Adrenal gland (tissue), 12 donors: ENCODE data around the gene ENDOV. TPM values are rescaled to one million over a fixed set of nuclear protein-coding genes. Genes with fewer than 3 reads are reported as not detected.

Experiments used
- DNase-seq, 7 donors: peaks; one replicate each; pipeline ENCODE4 v3.0.0-alpha.2; 2019 to 2020
- H3K27ac ChIP-seq, 5 donors: fragments of 200-600 bp; sonication (generic) in 4 of 5; 1 replicate in 3 of 5; 2 replicates in 2 of 5; pipeline versions ENCODE4 v1.5.1 to v1.8.0; 2016 to 2020; ENCODE audit warnings: mild to moderate bottlenecking in 1 of 5
- H3K27me3 ChIP-seq: fragments of 200-600 bp; 2 replicates; pipeline ENCODE4 v1.8.0; 2021
- H3K36me3 ChIP-seq, 2 donors: fragments of 200-600 bp; replicated peaks in 1 of 2; 1 replicate in 1 of 2; 2 replicates in 1 of 2; pipeline versions ENCODE4 v1.5.1 to v1.8.0; 2018 to 2022
- H3K4me1 ChIP-seq, 2 donors: fragments of 200-600 bp; replicated peaks in 1 of 2; 1 replicate in 1 of 2; 2 replicates in 1 of 2; pipeline versions ENCODE4 v1.5.1 to v1.8.0; 2018 to 2021
- H3K4me3 ChIP-seq, 4 donors: fragments of 200-600 bp; sonication (generic) in 3 of 4; one replicate each; pipeline ENCODE4 v1.5.1; 2016 to 2018
- H3K9me3 ChIP-seq, 3 donors: fragments of 200-600 bp; sonication (generic) in 1 of 3; replicated peaks in 1 of 3; 1 replicate in 2 of 3; 2 replicates in 1 of 3; pipeline versions ENCODE4 v1.5.1 to v1.8.0; 2016 to 2021
- CTCF ChIP-seq, 6 experiments: fragments of 450-650 bp in 4 of 6; fragments of 200-600 bp in 2 of 6; sonication (generic) in 1 of 6; IDR thresholded peaks; 1 replicate in 5 of 6; 2 replicates in 1 of 6; pipeline versions ENCODE4 v1.5.1 to v1.8.0; 2016 to 2021; ENCODE audit warnings: antibody characterized with exemption in 6 of 6, mild to moderate bottlenecking in 2 of 6, moderate library complexity in 1 of 6
- POLR2A ChIP-seq, 2 donors: fragments of 450-650 bp; IDR thresholded peaks; one replicate each; pipeline ENCODE4 v1.6.1; 2017; ENCODE audit warnings: antibody characterized with exemption in 2 of 2, mild to moderate bottlenecking in 2 of 2, moderate library complexity in 1 of 2
- WGBS, 4 donors: extraction: QIAGEN DNeasy Blood & Tissue Kit in 2 of 4; methylation state at CpG; one replicate each; pipeline versions ENCODE4 v1.1.5 to v1.1.7; 2013 to 2017; 5-methylcytosine and 5-hydroxymethylcytosine counted together
- intact Hi-C, 2 donors: fragments of 100-400 bp; cut with DNase I; formaldehyde crosslinking; loops; one replicate each; pipeline versions ENCODE4 v1.14.1 to v1.15.0; 2022 to 2023
- polyA plus RNA-seq, 3 donors: library from polyadenylated mRNA; stranded (reverse); fragments of 200-250 nt in 2 of 3; fragments of 350-450 nt in 1 of 3; fragmentation: Illumina TruSeq in 1 of 3; extraction: RNeasy Lipid Tissue Mini Kit (QIAGEN cat#74804) in 1 of 3; gene quantifications; one replicate each; pipeline ENCODE4 v1.2.3, GENCODE V29; 2013 to 2014
- total RNA-seq, 9 donors: library from RNA; depleted of rRNA in 4 of 9; stranded (reverse); fragments of >200 nt in 4 of 9; fragments of 120-200 nt in 1 of 9; fragmentation: NEBNext Ultra II Directional in 1 of 9; extraction: Animal tissue kit (Norgen Biotek cat#: 25700) in 1 of 9; gene quantifications; one replicate each; pipeline versions ENCODE4 v1.1.0 to v1.2.4, GENCODE V29; 2013 to 2023
- donor health status: healthy with polysubstance abuse.
- donor health status: Bipolar disorder and iron deficiency.
- donor health status: DM: yes; HTN: yes; CAD: no.
- donor health status: DM: no; HTN: no; CAD: no.
- donor health status: DM: no; HTN: no; CAD: no.
- donor health status: DM: yes; HTN: yes; CAD: no.

Gene ENDOV
- total and polyA plus RNA-seq, 12 donors: 7.1 to 31.9 (median 18.3) TPM

GRCh38 chr17:80393241-80393890 is 21.6 kb upstream of the ENDOV start:
- Histone ChIP-seq H3K9me3 (no peaks in the 10 kb centered on the region), H3K27me3 (no peaks in the 10 kb centered on the region), H3K36me3 (peaks cover 0 to 52% of the 10 kb centered on the region in 2 donors), H3K27ac (peak overlapping the region in 2 of 5 donors; percentile 55 to 71), H3K4me3 (no peak overlapping the region), H3K4me1 (peaks cover 10 to 28% of the 10 kb centered on the region in 2 donors)
- intact Hi-C loops: no loop called here
- no peak for DNase-seq
- 76 to 85% (median 82%) methylated on average over 15 of the region's 15 CpGs for WGBS, 4 donors
- TF ChIP-seq POLR2A (IDR thresholded peaks at IDR 0.05): no peak
- no peak for TF ChIP-seq CTCF (IDR thresholded peaks at IDR 0.05)

- H3K4me1 ChIP-seq: peaks cover 10 to 28% of the 10 kb centered on the region in 2 donors
- H3K36me3 ChIP-seq: peaks cover 0 to 46% of the 10 kb centered on the region in 2 donors
- peak in 3 of 7 donors; percentile 33 to 60 (median 56) for DNase-seq
- peak overlapping the region in 2 of 5 donors; percentile 30 to 71 for H3K27ac ChIP-seq
- H3K27me3 ChIP-seq: no peaks in the 10 kb centered on the region
- no peak overlapping the region for H3K4me3 ChIP-seq
- intact Hi-C loops: no loop called here
- H3K9me3 ChIP-seq: no peaks in the 10 kb centered on the region
- WGBS, 4 donors: 59 to 73% (median 65%) methylated on average over 4 of the region's 4 CpGs
- TF ChIP-seq POLR2A (IDR thresholded peaks at IDR 0.05): no peak
Measured at GRCh38 chr17:80393961-80394360, 21.0 kb upstream of the ENDOV start.

- DNase-seq: peak in 3 of 7 donors; percentile 38 to 47 (median 46)
- H3K36me3 ChIP-seq: peaks cover 0 to 38% of the 10 kb centered on the region in 2 donors
- peak overlapping the region in 2 of 5 donors; percentile 30 to 71 for H3K27ac ChIP-seq
- no peaks in the 10 kb centered on the region for H3K9me3 ChIP-seq
- intact Hi-C loops: no loop called here
- 59 to 68% (median 60%) methylated on average over 11 of the region's 11 CpGs for WGBS, 4 donors
- peaks cover 10 to 25% of the 10 kb centered on the region in 2 donors for H3K4me1 ChIP-seq
- no peaks in the 10 kb centered on the region for H3K27me3 ChIP-seq
- H3K4me3 ChIP-seq: no peak overlapping the region
- TF ChIP-seq POLR2A (IDR thresholded peaks at IDR 0.05) (no peak), CTCF (IDR thresholded peaks at IDR 0.05) (no peak)
Measured at GRCh38 chr17:80394629-80395216, 20.2 kb upstream of the ENDOV start.

- Histone ChIP-seq H3K36me3 (peaks cover 0 to 30% of the 10 kb centered on the region in 2 donors), H3K27ac (peak overlapping the region in 1 of 5 donors; percentile 35), H3K4me3 (no peak overlapping the region), H3K4me1 (peaks cover 10 to 25% of the 10 kb centered on the region in 2 donors), H3K9me3 (no peaks in the 10 kb centered on the region), H3K27me3 (no peaks in the 10 kb centered on the region)
- DNase-seq: peak in 5 of 7 donors; percentile 49 to 65 (median 54)
- TF ChIP-seq POLR2A (IDR thresholded peaks at IDR 0.05) (no peak), CTCF (IDR thresholded peaks at IDR 0.05) (peak in 3 of 6 experiments; percentile 15 to 32 (median 17))
- intact Hi-C loops: no loop called here
- WGBS, 4 donors: 57 to 75% (median 73%) methylated on average over 8 to 15 of the region's 15 CpGs
Measured at GRCh38 chr17:80395402-80396151, 19.4 kb upstream of the ENDOV start.
